Peyer's patch (tissue), 4 donors: ENCODE results near the gene TFPT.
A peak's percentile ranks its signal among the peaks of the same experiment; 100 is the strongest.

Source experiments
- CTCF ChIP-seq, 6 experiments: fragments of 450-650 bp in 4 of 6; fragments of 200-600 bp in 2 of 6; sonication (generic) in 1 of 6; IDR thresholded peaks; one replicate each; pipeline ENCODE4 v1.5.1; 2017 to 2019; ENCODE audit warnings: antibody characterized with exemption in 6 of 6, mild to moderate bottlenecking in 3 of 6, moderate library complexity in 1 of 6
- POLR2A ChIP-seq, 2 donors: fragments of 450-650 bp; IDR thresholded peaks; one replicate each; pipeline ENCODE4 v1.5.1; 2017; ENCODE audit warnings: antibody characterized with exemption in 2 of 2, mild to moderate bottlenecking in 2 of 2, moderate library complexity in 2 of 2

DNA sequence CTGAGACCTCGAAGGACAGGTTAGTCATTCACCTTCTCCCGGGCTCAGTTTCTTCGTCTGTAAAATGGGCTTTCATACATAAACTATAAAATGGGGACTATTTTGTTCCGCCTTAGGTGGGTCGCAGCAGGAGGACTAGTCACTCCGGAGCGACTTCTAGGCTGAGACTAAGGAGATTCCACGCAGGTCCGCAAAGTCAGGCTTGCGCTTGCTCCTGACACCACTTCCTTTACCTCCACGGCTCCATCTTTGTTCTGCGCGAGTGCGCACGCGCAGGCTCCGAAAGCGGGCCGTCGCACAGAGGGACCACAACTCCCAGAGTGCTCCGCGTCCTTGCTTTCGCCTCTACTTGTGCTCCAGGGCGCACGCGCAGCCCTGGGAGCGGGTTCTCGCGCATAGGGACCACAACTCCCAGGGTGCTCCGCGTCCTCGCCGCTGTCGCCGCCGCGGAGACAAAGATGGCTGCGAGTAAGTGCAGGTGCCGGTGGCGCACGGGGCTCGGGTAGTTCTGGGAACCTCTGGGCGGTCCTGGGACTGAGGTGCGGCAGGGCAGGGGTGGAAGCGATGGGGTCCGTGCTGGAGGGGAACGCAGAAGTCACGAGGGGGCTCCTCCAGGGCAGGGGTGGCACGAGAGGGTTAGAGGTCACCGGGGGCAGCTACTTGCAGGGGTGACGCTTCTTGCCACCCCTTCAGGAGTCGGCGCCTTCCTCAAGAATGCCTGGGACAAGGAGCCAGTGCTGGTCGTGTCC lies 12.9 kb downstream of the TFPT start, which contains the start of gene NDUFA3:
- TF ChIP-seq POLR2A (IDR thresholded peaks at IDR 0.05) (peak; percentile 73 to 75), CTCF (IDR thresholded peaks at IDR 0.05) (no peak)
